PC-9 (cell line): ENCODE data around the gene ANKRD13B. TPM values are rescaled to one million over a fixed set of nuclear protein-coding genes. Genes with fewer than 3 reads are reported as not detected.

Source experiments
- BruUV-seq: library from RNA; stranded (reverse); fragments of 400-500 nt; replicated peaks from 2 replicates; lab custom pipeline; 2021; lab: Mats Ljungman, UMichigan
- CTCF ChIA-PET: fragments of 300-600 bp; sonication (Branson Sonifier 250); formaldehyde crosslinking; loops from one replicate; lab custom pipeline; 2022; ENCODE audit warnings: antibody characterized with exemption; lab: Charles Lee
- POLR2A ChIA-PET: fragments of 300-600 bp; sonication (Branson Sonifier 250); formaldehyde crosslinking; loops from one replicate; lab custom pipeline; 2022; ENCODE audit warnings: antibody characterized with exemption; ENCODE audit not compliant: unreplicated experiment; lab: Charles Lee
- DNase-seq, 2 experiments: peaks; one replicate each; pipeline versions ENCODE4 v3.0.0 to v3.0.0-alpha.2; 2015 to 2022; ENCODE audit warnings: mixed read lengths in 1 of 2
- H2AFZ ChIP-seq: fragments of 200-600 bp; sonication (generic); 2 replicates; pipeline ENCODE4 v1.8.1; 2017; ENCODE audit warnings: antibody characterized with exemption
- H3F3A ChIP-seq: fragments of 200-600 bp; sonication (generic); 2 replicates; pipeline ENCODE4 v1.8.1; 2017; ENCODE audit warnings: antibody characterized with exemption, mild to moderate bottlenecking, low read depth; ENCODE audit not compliant: insufficient read depth
- H3K27ac ChIP-seq: fragments of 200-600 bp; sonication (generic); 2 replicates; pipeline ENCODE4 v1.6.1; 2016; ENCODE audit warnings: mixed run types
- H3K27me3 ChIP-seq: fragments of 200-600 bp; sonication (generic); 2 replicates; pipeline ENCODE4 v1.6.1; 2016; ENCODE audit warnings: low read depth, mixed run types; ENCODE audit not compliant: insufficient read depth
- H3K36me3 ChIP-seq: fragments of 200-600 bp; sonication (generic); 2 replicates; pipeline ENCODE4 v1.6.1; 2016; ENCODE audit warnings: low read depth, mixed run types
- H3K4me1 ChIP-seq: fragments of 200-600 bp; sonication (generic); replicated peaks from 2 replicates; pipeline ENCODE4 v1.6.1; 2016; ENCODE audit warnings: mixed run types; ENCODE audit not compliant: insufficient read depth
- H3K4me2 ChIP-seq: fragments of 200-600 bp; sonication (generic); 2 replicates; pipeline ENCODE4 v1.6.1; 2017; ENCODE audit warnings: mixed run types
- H3K4me3 ChIP-seq: fragments of 200-600 bp; sonication (generic); 2 replicates; pipeline ENCODE4 v1.6.1; 2016; ENCODE audit warnings: mixed run types
- H3K79me2 ChIP-seq: fragments of 200-600 bp; sonication (generic); 2 replicates; pipeline ENCODE4 v1.6.1; 2017; ENCODE audit warnings: low read depth, mixed run types
- H3K9me2 ChIP-seq: fragments of 200-600 bp; sonication (generic); 2 replicates; pipeline ENCODE4 v1.8.1; 2017; ENCODE audit warnings: mild to moderate bottlenecking; ENCODE audit not compliant: insufficient read depth
- H3K9me3 ChIP-seq: fragments of 200-600 bp; sonication (generic); 2 replicates; pipeline ENCODE4 v1.8.1; 2016; ENCODE audit warnings: low read depth; ENCODE audit not compliant: insufficient read depth
- H4K20me1 ChIP-seq: fragments of 200-600 bp; sonication (generic); 2 replicates; pipeline ENCODE4 v1.8.1; 2017; ENCODE audit not compliant: insufficient read depth
- CTCF ChIP-seq: fragments of 200-600 bp; sonication (generic); conservative IDR thresholded peaks from 2 replicates; pipeline ENCODE4 v1.6.1; 2017; ENCODE audit warnings: mixed run types, antibody characterized with exemption, mild to moderate bottlenecking, moderate library complexity
- EZH2 ChIP-seq: fragments of 200-600 bp; sonication (generic); IDR thresholded peaks from 2 replicates; pipeline ENCODE4 v1.8.0; 2017; ENCODE audit warnings: antibody characterized with exemption, low read depth
- intact Hi-C: fragments of 100-400 bp; cut with micrococcal nuclease; formaldehyde crosslinking; loops from one replicate; pipeline ENCODE4 v1.10.0; 2022; ENCODE audit not compliant: unreplicated experiment
- total RNA-seq: library from RNA; stranded (reverse); gene quantifications from 2 replicates; pipeline ENCODE4 v1.2.3, GENCODE V29; 2021

Gene ANKRD13B
- total RNA-seq, 1 experiment from 2014 or later, result 28.4 TPM

- H4K20me1 ChIP-seq, result no peaks in the 10 kb centered on the region
- TF ChIP-seq CTCF (no peak; the same call in 1 of the 2 replicates), EZH2 (no peak)
- H3K79me2 ChIP-seq, result no peaks in the 10 kb centered on the region
- POLR2A ChIA-PET, result no interaction called here
- H3K9me3 ChIP-seq, result no peaks in the 10 kb centered on the region
- no peak overlapping the region for H3K4me3 ChIP-seq
- H3K27ac ChIP-seq, result no peak overlapping the region
- no peak for DNase-seq
- intact Hi-C loops, result no loop called here
- H3K36me3 ChIP-seq, result no peaks in the 10 kb centered on the region
- H3K4me2 ChIP-seq, result no peak overlapping the region
- H3F3A ChIP-seq, result no peaks in the 10 kb centered on the region; the same call in 1 of the 2 replicates
- CTCF ChIA-PET, result interaction anchor here (0.7 kb wide), 1 partner anchor 22 kb away, joined by 3 read pairs; no protein-coding TSS in a partner anchor
- H2AFZ ChIP-seq, result no peak overlapping the region
- no peaks in the 10 kb centered on the region for H3K27me3 ChIP-seq
- H3K9me2 ChIP-seq, result no peaks in the 10 kb centered on the region
- H3K4me1 ChIP-seq, result peaks cover 31% of the 10 kb centered on the region
- BruUV-seq, result no TSS peak
Measured at GRCh38 chr17:29617125-29617480, 24.2 kb downstream of the ANKRD13B start.

- Histone ChIP-seq H3K36me3 (no peaks in the 10 kb centered on the region), H2AFZ (no peak overlapping the region), H3K27ac (no peak overlapping the region), H3K79me2 (no peaks in the 10 kb centered on the region), H3K4me1 (peaks cover 33% of the 10 kb centered on the region), H3K4me3 (no peak overlapping the region), H4K20me1 (no peaks in the 10 kb centered on the region), H3K9me3 (no peaks in the 10 kb centered on the region), H3K9me2 (no peaks in the 10 kb centered on the region), H3F3A (no peaks in the 10 kb centered on the region; the same call in 1 of the 2 replicates), H3K27me3 (no peaks in the 10 kb centered on the region), H3K4me2 (no peak overlapping the region)
- ChIA-PET POLR2A (no interaction called here), CTCF (interaction anchor here (0.7 kb wide), 1 partner anchor 22 kb away, joined by 3 read pairs; no protein-coding TSS in a partner anchor)
- DNase-seq, result no peak
- TF ChIP-seq EZH2 (no peak), CTCF (no peak)
- no TSS peak for BruUV-seq
- intact Hi-C loops, result no loop called here
Measured at GRCh38 chr17:29617481-29618271, 24.7 kb downstream of the ANKRD13B start.

- no peaks in the 10 kb centered on the region for H3K79me2 ChIP-seq
- H2AFZ ChIP-seq, result no peak overlapping the region
- TF ChIP-seq EZH2 (no peak), CTCF (no peak)
- H3K4me1 ChIP-seq, result peaks cover 40% of the 10 kb centered on the region
- no TSS peak for BruUV-seq
- H3F3A ChIP-seq, result peaks cover 7% of the 10 kb centered on the region; the same call in 1 of the 2 replicates
- no peak overlapping the region for H3K4me3 ChIP-seq
- CTCF ChIA-PET, result no interaction called here
- no peak overlapping the region for H3K27ac ChIP-seq
- no peak for DNase-seq
- H3K27me3 ChIP-seq, result no peaks in the 10 kb centered on the region
- H3K9me2 ChIP-seq, result no peaks in the 10 kb centered on the region
- POLR2A ChIA-PET, result no interaction called here
- H4K20me1 ChIP-seq, result no peaks in the 10 kb centered on the region
- intact Hi-C loops, result no loop called here
- H3K36me3 ChIP-seq, result no peaks in the 10 kb centered on the region
- H3K9me3 ChIP-seq, result no peaks in the 10 kb centered on the region
- H3K4me2 ChIP-seq, result no peak overlapping the region
Measured at GRCh38 chr17:29618272-29619065, 25.5 kb downstream of the ANKRD13B start.
